OCI-LY3 (cell line): ENCODE data around the gene ZNF333.

Experiments used
- H2AFZ ChIP-seq: fragments of 200-600, 300-600 bp; shearing (Covaris generic); 2 replicates; pipeline ENCODE4 v1.6.0; 2014; ENCODE audit warnings: antibody characterized with exemption, low read depth, low read length
- H3K27ac ChIP-seq: fragments of 200-600, 300-600 bp; sonication (generic); 2 replicates; pipeline ENCODE4 v1.5.1; 2014; ENCODE audit warnings: mild to moderate bottlenecking, low read length, moderate library complexity, mixed read lengths
- H3K27me3 ChIP-seq: fragments of 200-600, 300-600 bp; sonication (generic); 2 replicates; pipeline ENCODE4 v1.6.1; 2014; ENCODE audit warnings: low read depth, low read length, mixed read lengths
- H3K36me3 ChIP-seq: fragments of 200-600, 300-600 bp; sonication (generic); replicated peaks from 2 replicates; pipeline ENCODE3; 2014; ENCODE audit warnings: low read depth, low read length, mixed read lengths
- H3K4me1 ChIP-seq: fragments of 300-600, 200-600 bp; sonication (generic); 2 replicates; pipeline ENCODE4 v1.6.1; 2014; ENCODE audit warnings: low read length, mixed read lengths
- H3K4me2 ChIP-seq: fragments of 200-600, 300-600 bp; sonication (generic); 2 replicates; pipeline ENCODE4 v1.6.1; 2014; ENCODE audit warnings: low read length, mixed read lengths
- H3K4me3 ChIP-seq: fragments of 300-600, 200-600 bp; sonication (generic); 2 replicates; pipeline ENCODE4 v1.5.1; 2014; ENCODE audit warnings: antibody characterized with exemption, mild to moderate bottlenecking, low read length, moderate library complexity
- H3K79me2 ChIP-seq: fragments of 300-600, 200-600 bp; shearing (Covaris generic); 2 replicates; pipeline ENCODE4 v1.6.1; 2014; ENCODE audit warnings: mild to moderate bottlenecking, low read length, mixed read lengths
- H3K9ac ChIP-seq: fragments of 300-600, 200-600 bp; shearing (Covaris generic); 2 replicates; pipeline ENCODE4 v1.6.0; 2014; ENCODE audit warnings: mild to moderate bottlenecking, low read length, moderate library complexity
- H3K9me3 ChIP-seq: fragments of 200-600, 300-600 bp; shearing (Covaris generic); 2 replicates; pipeline ENCODE4 v1.6.1; 2014; ENCODE audit warnings: low read length, mixed read lengths; ENCODE audit not compliant: insufficient read depth
- H4K20me1 ChIP-seq: fragments of 200-600, 300-600 bp; sonication (generic); 2 replicates; pipeline ENCODE4 v1.6.1; 2016; ENCODE audit warnings: low read length, mixed read lengths; ENCODE audit not compliant: insufficient read depth
- EZH2phosphoT487 ChIP-seq: fragments of 200-600 bp; shearing (Covaris generic); IDR thresholded peaks from 2 replicates; pipeline ENCODE4 v1.6.1; 2018; ENCODE audit warnings: antibody characterized with exemption, mixed run types, low read depth
- TF ChIP-seq, protein P1 (sequence below): fragments of 200-600, 300-600 bp; sonication (generic); IDR thresholded peaks from 2 replicates; pipeline ENCODE4 v1.5.1; 2014; ENCODE audit warnings: antibody characterized with exemption, low read length, low read depth

Gene ZNF333

DNA sequence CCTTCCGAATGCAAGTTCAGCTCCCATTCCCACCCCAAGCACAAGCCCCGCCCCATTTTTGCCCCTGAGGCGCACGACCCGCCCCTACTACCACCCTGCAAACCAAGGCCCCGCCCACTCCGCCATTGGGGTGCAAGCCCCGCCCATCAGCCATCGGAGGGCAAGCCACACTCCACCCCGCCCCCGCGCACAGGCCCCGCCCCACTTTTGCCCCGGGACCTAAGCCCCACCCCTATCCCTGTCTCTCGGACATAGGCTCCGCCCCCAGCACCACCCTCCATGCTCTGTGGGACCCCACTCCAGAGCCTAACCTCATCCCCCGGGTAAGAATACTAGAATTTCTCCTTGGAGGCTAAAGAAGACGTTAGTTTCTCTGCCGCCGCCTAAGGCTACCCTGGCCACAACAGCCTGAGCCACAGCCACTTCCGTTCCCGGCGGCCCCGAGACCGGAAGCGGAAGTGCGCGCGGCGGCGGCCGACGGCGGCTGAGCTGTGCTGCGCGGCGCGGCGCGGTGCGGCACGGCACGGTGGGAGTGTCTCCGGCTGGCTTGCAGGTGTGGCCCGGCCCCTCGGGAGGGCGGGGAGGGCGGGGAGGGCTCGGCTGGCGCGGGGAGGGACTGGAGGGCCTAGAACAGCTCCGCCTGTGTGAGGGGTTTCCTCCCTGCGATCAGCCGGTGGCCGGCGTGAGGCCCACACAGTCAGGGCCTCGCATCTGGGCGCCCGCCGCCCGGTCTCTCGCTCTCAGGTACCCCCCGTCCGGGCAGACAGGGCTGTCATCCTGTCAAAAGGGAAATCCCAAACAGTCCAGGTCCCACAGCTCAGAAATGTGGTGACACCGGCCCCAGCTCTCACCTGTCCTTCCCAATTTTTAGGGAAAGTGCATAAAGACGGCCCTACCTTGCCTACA is at the start of gene ZNF333:
Gene ZNF333 (plus strand): TSS at position 451 of the 906 bp plus-strand sequence. CDS start 3,444 bp downstream, outside the sequence.
- H3K27me3 ChIP-seq = no peaks in the 10 kb centered on the region
- peak within 1 kb of the TSS; percentile 88 for H2AFZ ChIP-seq
- H4K20me1 ChIP-seq = no peaks in the 10 kb centered on the region
- peaks cover 3% of the 10 kb centered on the region for H3K36me3 ChIP-seq
- H3K4me3 ChIP-seq = peak within 1 kb of the TSS; percentile 78
- peaks cover 23% of the 10 kb centered on the region for H3K4me1 ChIP-seq
- H3K27ac ChIP-seq = peak within 1 kb of the TSS; percentile 89
- H3K4me2 ChIP-seq = peak within 1 kb of the TSS; percentile 79
- no peaks in the 10 kb centered on the region for H3K9me3 ChIP-seq
- peaks cover 17% of the 10 kb centered on the region for H3K79me2 ChIP-seq
- H3K9ac ChIP-seq = peak within 1 kb of the TSS; percentile 84
- TF ChIP-seq, protein P1, sequence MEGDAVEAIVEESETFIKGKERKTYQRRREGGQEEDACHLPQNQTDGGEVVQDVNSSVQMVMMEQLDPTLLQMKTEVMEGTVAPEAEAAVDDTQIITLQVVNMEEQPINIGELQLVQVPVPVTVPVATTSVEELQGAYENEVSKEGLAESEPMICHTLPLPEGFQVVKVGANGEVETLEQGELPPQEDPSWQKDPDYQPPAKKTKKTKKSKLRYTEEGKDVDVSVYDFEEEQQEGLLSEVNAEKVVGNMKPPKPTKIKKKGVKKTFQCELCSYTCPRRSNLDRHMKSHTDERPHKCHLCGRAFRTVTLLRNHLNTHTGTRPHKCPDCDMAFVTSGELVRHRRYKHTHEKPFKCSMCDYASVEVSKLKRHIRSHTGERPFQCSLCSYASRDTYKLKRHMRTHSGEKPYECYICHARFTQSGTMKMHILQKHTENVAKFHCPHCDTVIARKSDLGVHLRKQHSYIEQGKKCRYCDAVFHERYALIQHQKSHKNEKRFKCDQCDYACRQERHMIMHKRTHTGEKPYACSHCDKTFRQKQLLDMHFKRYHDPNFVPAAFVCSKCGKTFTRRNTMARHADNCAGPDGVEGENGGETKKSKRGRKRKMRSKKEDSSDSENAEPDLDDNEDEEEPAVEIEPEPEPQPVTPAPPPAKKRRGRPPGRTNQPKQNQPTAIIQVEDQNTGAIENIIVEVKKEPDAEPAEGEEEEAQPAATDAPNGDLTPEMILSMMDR = no peak
- no peak for TF ChIP-seq EZH2phosphoT487

DNA sequence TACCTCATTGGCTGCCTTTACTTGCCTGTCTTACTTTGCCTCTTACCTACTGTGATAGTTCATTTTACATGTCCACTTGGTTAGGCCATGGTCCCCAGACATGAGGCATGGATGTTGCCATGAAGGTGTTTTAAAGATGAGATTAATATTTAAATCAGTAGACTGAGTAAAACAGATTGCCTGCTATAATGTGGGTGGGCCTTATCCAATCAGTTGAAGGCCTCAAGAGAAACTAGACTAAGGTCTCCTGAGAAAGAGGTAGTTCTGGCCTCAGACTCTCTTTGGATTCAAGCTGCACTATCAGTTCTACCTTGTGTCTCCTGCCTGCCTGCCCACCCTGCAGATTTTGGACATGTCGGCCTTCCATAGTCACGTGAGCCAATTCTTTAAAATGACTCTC is 41.3 kb upstream of the ZNF333 start:
- Histone ChIP-seq H3K4me3 (no peak overlapping the region), H3K27ac (no peak overlapping the region), H3K9ac (no peak overlapping the region), H4K20me1 (no peaks in the 10 kb centered on the region), H3K79me2 (no peaks in the 10 kb centered on the region), H3K4me1 (no peaks in the 10 kb centered on the region), H3K4me2 (no peak overlapping the region), H2AFZ (no peak overlapping the region), H3K9me3 (no peaks in the 10 kb centered on the region), H3K36me3 (no peaks in the 10 kb centered on the region), H3K27me3 (peaks cover 14% of the 10 kb centered on the region)
- no peak for TF ChIP-seq EZH2phosphoT487
- TF ChIP-seq, protein P1 = no peak

DNA sequence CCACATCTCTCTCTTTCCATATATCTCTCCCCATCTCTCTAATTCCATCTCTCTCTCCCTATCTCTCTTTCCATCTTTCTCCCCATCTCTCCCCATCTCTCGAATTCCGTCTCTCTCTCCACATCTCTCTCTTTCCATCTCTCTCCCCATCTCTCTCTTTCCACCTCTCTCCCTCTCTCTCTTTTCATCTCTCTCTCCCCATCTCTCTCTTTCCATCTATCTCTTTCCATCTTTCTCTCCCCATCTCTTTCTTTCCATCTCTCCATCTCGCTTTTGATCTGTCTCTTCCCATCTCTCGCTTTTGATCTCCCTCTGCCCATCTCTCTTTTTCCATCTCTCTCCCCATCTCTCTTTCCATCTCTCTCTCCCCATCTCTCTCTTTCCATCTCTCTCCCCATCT is 40.8 kb upstream of the ZNF333 start:
- Histone ChIP-seq H3K27ac (no peak overlapping the region), H3K4me3 (no peak overlapping the region), H3K79me2 (no peaks in the 10 kb centered on the region), H3K27me3 (peaks cover 14% of the 10 kb centered on the region), H3K9me3 (no peaks in the 10 kb centered on the region), H3K4me2 (no peak overlapping the region), H4K20me1 (no peaks in the 10 kb centered on the region), H2AFZ (no peak overlapping the region), H3K36me3 (no peaks in the 10 kb centered on the region), H3K9ac (no peak overlapping the region), H3K4me1 (no peaks in the 10 kb centered on the region)
- TF ChIP-seq EZH2phosphoT487 = no peak
- TF ChIP-seq, protein P1 = no peak

DNA sequence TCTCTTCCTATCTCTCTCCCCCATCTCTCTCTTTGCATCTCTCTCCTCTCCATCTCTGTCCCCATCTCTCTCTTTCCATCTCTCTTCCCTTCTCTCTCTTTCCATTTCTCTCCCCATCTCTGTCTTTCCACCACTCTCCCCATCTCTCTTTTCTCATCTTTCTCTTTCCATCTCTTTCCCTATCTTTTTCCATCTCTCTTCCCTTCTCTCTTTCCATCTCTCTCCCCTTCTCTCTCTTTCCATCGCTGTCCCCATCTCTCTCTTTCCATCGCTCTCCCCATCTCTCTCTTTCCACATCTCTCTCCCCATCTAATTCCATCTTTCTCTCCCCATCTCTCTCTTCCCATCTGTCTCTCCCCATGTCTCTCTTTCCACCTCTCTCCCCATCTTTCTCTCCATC is 39.7 kb upstream of the ZNF333 start:
- H3K27ac ChIP-seq = no peak overlapping the region
- no peaks in the 10 kb centered on the region for H3K36me3 ChIP-seq
- no peak overlapping the region for H3K9ac ChIP-seq
- H3K9me3 ChIP-seq = no peaks in the 10 kb centered on the region
- H3K79me2 ChIP-seq = no peaks in the 10 kb centered on the region
- H3K4me2 ChIP-seq = no peak overlapping the region
- TF ChIP-seq EZH2phosphoT487 = no peak
- TF ChIP-seq, protein P1 = no peak
- no peak overlapping the region for H2AFZ ChIP-seq
- no peak overlapping the region for H3K4me3 ChIP-seq
- peaks cover 14% of the 10 kb centered on the region for H3K27me3 ChIP-seq
- no peaks in the 10 kb centered on the region for H4K20me1 ChIP-seq
- H3K4me1 ChIP-seq = no peaks in the 10 kb centered on the region
